IPS-20b (cell line): Measurements from ENCODE around the gene FAM177B.

Experiments used
- H3K27ac ChIP-seq: one replicate; pipeline ENCODE4 v1.5.1; 2013; ENCODE audit warnings: low read length
- H3K27me3 ChIP-seq: 2 replicates; pipeline ENCODE4 v1.6.1; 2013; ENCODE audit warnings: mild to moderate bottlenecking, low read length, inconsistent platforms; ENCODE audit not compliant: insufficient read depth
- H3K36me3 ChIP-seq: 2 replicates; pipeline ENCODE4 v1.6.1; 2013; ENCODE audit warnings: low read depth, mild to moderate bottlenecking, inconsistent platforms, low read length, moderate library complexity; ENCODE audit not compliant: insufficient read depth
- H3K4me1 ChIP-seq: 2 replicates; pipeline ENCODE4 v1.6.1; 2013; ENCODE audit warnings: mild to moderate bottlenecking, control low read depth, inconsistent platforms, low read length, moderate library complexity; ENCODE audit not compliant: insufficient read depth
- H3K4me3 ChIP-seq: 2 replicates; pipeline ENCODE4 v1.5.1; 2013; ENCODE audit warnings: mild to moderate bottlenecking, low read length, inconsistent platforms
- H3K9ac ChIP-seq: 2 replicates; pipeline ENCODE4 v1.6.1; 2013; ENCODE audit warnings: low read depth, mild to moderate bottlenecking, inconsistent platforms, low read length, moderate library complexity
- H3K9me3 ChIP-seq: 2 replicates; pipeline ENCODE4 v1.6.1; 2013; ENCODE audit warnings: mild to moderate bottlenecking, low read depth, low read length, inconsistent platforms; ENCODE audit not compliant: insufficient read depth

The FAM177B gene

GRCh38 chr1:222788402-222789156, 51.6 kb downstream of the FAM177B start:
- H3K27me3 ChIP-seq: 0 out of 2 replicates have a peak, but pooled peaks cover 7% of the 10 kb centered on the region
- H3K27ac ChIP-seq: no peak overlapping the region
- no peak overlapping the region for H3K4me3 ChIP-seq

DNA sequence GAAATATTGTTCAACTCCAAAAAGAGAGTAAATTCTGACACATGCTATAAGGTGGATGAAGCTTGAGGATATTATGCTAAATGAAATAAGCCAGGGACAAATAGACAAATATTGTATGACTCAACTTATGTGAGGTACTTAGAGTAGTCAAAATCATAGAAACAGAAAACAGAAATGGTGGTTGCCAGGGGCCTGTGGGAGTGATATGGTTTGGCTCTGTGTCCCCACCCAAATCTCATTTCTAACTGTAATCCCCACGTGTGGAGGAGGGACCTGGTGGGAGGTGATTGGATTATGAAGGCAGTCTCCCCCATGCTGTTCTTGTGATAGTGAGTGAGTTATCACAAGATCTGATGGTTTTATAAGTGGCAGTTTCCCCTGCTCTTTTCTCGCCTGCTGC, 53.1 kb downstream of the FAM177B start:
- H3K27ac ChIP-seq: no peak overlapping the region
- no peak overlapping the region for H3K4me3 ChIP-seq
- H3K27me3 ChIP-seq: 0 out of 2 replicates have a peak, but pooled peaks cover 7% of the 10 kb centered on the region
- H3K9ac ChIP-seq: no peak overlapping the region
- no peaks in the 10 kb centered on the region for H3K36me3 ChIP-seq
- no peaks in the 10 kb centered on the region for H3K4me1 ChIP-seq
- H3K9me3 ChIP-seq: no peaks in the 10 kb centered on the region

More at GRCh38 chr1:222788402-222789156, 51.6 kb downstream of the FAM177B start:
- Histone ChIP-seq H3K4me1 (no peaks in the 10 kb centered on the region), H3K36me3 (no peaks in the 10 kb centered on the region), H3K9ac (no peak overlapping the region), H3K9me3 (no peaks in the 10 kb centered on the region)

DNA sequence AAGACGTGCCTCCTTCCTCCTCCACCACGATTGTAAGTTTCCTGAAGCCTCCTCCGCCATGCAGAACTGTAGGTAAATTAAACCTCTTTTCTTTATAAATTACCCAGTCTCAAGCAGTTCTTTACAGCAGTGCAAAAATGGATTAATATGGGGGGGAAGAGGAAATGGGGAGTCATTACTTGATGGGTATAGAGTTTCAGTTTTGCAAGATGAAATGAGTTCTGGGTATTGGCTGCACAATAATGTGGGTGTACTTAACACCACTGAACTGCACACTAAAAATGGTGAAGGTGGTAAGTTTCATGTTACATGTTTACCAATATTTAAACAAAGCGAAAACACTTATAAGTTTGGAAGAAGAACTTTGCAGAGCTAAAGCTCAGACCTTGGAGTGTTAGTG, 53.5 kb downstream of the FAM177B start:
- H3K4me3 ChIP-seq: no peak overlapping the region
- H3K27me3 ChIP-seq: 0 out of 2 replicates have a peak, but pooled peaks cover 7% of the 10 kb centered on the region
- H3K9me3 ChIP-seq: no peaks in the 10 kb centered on the region
- no peaks in the 10 kb centered on the region for H3K4me1 ChIP-seq
- no peak overlapping the region for H3K9ac ChIP-seq
- no peaks in the 10 kb centered on the region for H3K36me3 ChIP-seq
- H3K27ac ChIP-seq: no peak overlapping the region

DNA sequence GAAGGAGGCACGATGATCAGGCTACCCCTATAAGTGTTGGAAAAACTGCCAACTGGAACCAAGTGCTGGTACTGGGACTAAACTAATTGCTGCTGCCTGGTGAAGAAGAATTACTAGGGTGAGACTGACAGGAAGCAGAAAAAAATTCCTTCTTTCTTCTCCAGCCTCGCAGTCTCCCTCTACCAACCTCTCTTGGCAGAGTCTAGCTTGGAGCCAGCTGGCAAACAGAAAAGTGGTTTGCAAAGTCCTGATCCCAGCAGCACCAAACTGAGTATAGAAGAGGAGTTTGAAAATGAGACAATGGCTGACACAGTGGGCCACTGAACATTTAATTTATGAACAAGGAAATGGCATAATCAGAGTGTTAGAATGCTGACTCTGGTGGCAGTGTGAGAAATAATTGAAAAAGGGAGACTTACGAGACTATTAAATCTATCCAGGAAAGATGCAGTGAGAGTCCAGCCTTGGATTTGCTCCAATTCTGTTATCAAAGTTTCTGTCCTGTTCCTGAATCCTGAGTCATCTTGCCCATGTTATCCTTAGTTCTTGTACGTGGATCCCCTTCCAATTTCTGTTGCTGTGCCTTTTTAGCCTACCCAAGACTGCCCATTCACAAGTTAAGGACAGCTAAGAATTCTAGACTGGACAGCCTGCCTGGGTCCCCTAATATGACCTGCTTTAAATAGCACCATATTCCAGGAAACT, 54.2 kb downstream of the FAM177B start:
- no peaks in the 10 kb centered on the region for H3K4me1 ChIP-seq
- H3K4me3 ChIP-seq: no peak overlapping the region
- no peak overlapping the region for H3K27ac ChIP-seq
- H3K9me3 ChIP-seq: no peaks in the 10 kb centered on the region
- H3K9ac ChIP-seq: no peak overlapping the region
- no peaks in the 10 kb centered on the region for H3K36me3 ChIP-seq
- 0 out of 2 replicates have a peak, but pooled peaks cover 7% of the 10 kb centered on the region for H3K27me3 ChIP-seq

GRCh38 chr1:222792744-222793143, 55.7 kb downstream of the FAM177B start:
- 0 out of 2 replicates have a peak, but pooled peaks cover 7% of the 10 kb centered on the region for H3K27me3 ChIP-seq
- H3K4me3 ChIP-seq: no peak overlapping the region
- H3K9ac ChIP-seq: no peak overlapping the region
- H3K9me3 ChIP-seq: no peaks in the 10 kb centered on the region
- H3K36me3 ChIP-seq: no peaks in the 10 kb centered on the region
- H3K27ac ChIP-seq: no peak overlapping the region
- H3K4me1 ChIP-seq: no peaks in the 10 kb centered on the region

GRCh38 chr1:222794656-222795474, 57.9 kb downstream of the FAM177B start:
- Histone ChIP-seq H3K36me3 (no peaks in the 10 kb centered on the region), H3K4me3 (no peak overlapping the region), H3K9ac (no peak overlapping the region), H3K27me3 (0 out of 2 replicates have a peak, but pooled peaks cover 7% of the 10 kb centered on the region), H3K27ac (no peak overlapping the region), H3K4me1 (no peaks in the 10 kb centered on the region), H3K9me3 (no peaks in the 10 kb centered on the region)

DNA sequence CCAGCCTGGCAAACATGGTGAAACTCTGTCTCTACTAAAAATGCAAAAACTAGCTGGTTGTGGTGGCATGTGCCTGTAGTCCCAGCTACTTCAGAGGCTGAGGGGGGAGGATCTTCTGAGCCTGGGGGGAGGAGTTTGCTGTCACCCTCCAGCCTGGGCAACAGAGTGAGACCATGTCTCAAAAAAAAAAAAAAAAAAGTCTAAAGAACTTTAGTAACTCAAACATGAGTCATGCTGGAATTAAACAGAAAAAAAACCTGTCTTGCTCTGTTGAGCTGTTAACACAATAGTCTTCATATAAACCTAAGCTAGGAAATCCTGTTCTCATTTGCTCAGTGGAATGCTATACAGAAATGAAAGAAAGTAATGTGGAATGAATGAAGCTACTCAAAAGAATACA, 61.1 kb downstream of the FAM177B start:
- no peaks in the 10 kb centered on the region for H3K36me3 ChIP-seq
- no peak overlapping the region for H3K27ac ChIP-seq
- H3K27me3 ChIP-seq: no peaks in the 10 kb centered on the region
- no peak overlapping the region for H3K4me3 ChIP-seq
- no peaks in the 10 kb centered on the region for H3K4me1 ChIP-seq
- H3K9ac ChIP-seq: no peak overlapping the region
- H3K9me3 ChIP-seq: no peaks in the 10 kb centered on the region

- Histone ChIP-seq H3K36me3 (no peaks in the 10 kb centered on the region), H3K27ac (no peak overlapping the region), H3K4me3 (no peak overlapping the region), H3K4me1 (no peaks in the 10 kb centered on the region), H3K9ac (no peak overlapping the region), H3K9me3 (no peaks in the 10 kb centered on the region), H3K27me3 (no peaks in the 10 kb centered on the region)
These were observed 62.0 kb downstream of the FAM177B start for GRCh38 chr1:222798975-222799374.
